ENCODE results near the gene STEAP1B. TPM values are rescaled to one million over a fixed set of nuclear protein-coding genes. Genes with fewer than 3 reads are reported as not detected.
"Not testable (repeated sequence)": the region's sequence is repeated elsewhere in the genome, so short reads cannot be mapped to it uniquely, and the experiment has no call there.

STEAP1B gene
- total RNA-seq, 1 donor from 2014 or later: not detected

DNA sequence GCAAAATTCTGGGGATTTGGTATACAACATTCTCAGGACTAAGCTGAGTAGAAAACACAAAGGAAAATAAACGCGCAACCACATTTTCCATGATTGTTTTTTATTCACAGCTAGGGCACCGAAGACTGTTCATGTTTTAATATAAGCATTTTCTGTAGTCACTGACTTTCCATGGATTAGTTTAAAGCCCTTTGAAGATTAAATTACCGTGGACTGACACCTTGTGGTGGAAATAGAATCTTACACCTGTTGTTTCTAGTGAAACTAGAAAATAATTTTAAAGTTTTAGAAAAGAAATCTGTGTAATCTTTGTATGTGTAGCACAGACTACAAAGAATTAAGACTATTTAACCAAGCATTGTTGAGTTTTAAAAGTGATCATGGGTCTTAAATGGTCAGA, 1.3 kb upstream of the STEAP1B start:
- H3K9me3 Mint-ChIP-seq (ENCODE audit: unreplicated experiment); DNase-seq; H3K27ac Mint-ChIP-seq (ENCODE audit: unreplicated experiment); H3K4me3 Mint-ChIP-seq (ENCODE audit: unreplicated experiment); H3K27me3 Mint-ChIP-seq (ENCODE audit: unreplicated experiment); H3K4me1 Mint-ChIP-seq (ENCODE audit: low read depth, unreplicated experiment); H3K36me3 Mint-ChIP-seq (ENCODE audit: unreplicated experiment): not testable (repeated sequence)
- TF ChIP-seq, protein P1, sequence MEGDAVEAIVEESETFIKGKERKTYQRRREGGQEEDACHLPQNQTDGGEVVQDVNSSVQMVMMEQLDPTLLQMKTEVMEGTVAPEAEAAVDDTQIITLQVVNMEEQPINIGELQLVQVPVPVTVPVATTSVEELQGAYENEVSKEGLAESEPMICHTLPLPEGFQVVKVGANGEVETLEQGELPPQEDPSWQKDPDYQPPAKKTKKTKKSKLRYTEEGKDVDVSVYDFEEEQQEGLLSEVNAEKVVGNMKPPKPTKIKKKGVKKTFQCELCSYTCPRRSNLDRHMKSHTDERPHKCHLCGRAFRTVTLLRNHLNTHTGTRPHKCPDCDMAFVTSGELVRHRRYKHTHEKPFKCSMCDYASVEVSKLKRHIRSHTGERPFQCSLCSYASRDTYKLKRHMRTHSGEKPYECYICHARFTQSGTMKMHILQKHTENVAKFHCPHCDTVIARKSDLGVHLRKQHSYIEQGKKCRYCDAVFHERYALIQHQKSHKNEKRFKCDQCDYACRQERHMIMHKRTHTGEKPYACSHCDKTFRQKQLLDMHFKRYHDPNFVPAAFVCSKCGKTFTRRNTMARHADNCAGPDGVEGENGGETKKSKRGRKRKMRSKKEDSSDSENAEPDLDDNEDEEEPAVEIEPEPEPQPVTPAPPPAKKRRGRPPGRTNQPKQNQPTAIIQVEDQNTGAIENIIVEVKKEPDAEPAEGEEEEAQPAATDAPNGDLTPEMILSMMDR (IDR thresholded peaks at IDR 0.05; ENCODE audit: partially characterized antibody, unreplicated experiment): peak; percentile 68

- H3K4me1 Mint-ChIP-seq (ENCODE audit: low read depth, unreplicated experiment): no peaks in the 10 kb centered on the region
- no peak overlapping the region for H3K4me3 Mint-ChIP-seq (ENCODE audit: unreplicated experiment)
- H3K27me3 Mint-ChIP-seq (ENCODE audit: unreplicated experiment): peaks cover 2% of the 10 kb centered on the region
- H3K36me3 Mint-ChIP-seq (ENCODE audit: unreplicated experiment): no peaks in the 10 kb centered on the region
- no peak for DNase-seq
- no peaks in the 10 kb centered on the region for H3K9me3 Mint-ChIP-seq (ENCODE audit: unreplicated experiment)
- H3K27ac Mint-ChIP-seq (ENCODE audit: unreplicated experiment): no peak overlapping the region
- TF ChIP-seq, protein P1 (IDR thresholded peaks at IDR 0.05; ENCODE audit: partially characterized antibody, unreplicated experiment): no peak
These were observed 944 bp downstream of the STEAP1B start for GRCh38 chr7:22499044-22499443.

- H3K4me3 Mint-ChIP-seq (ENCODE audit: unreplicated experiment); H3K4me1 Mint-ChIP-seq (ENCODE audit: low read depth, unreplicated experiment); H3K27me3 Mint-ChIP-seq (ENCODE audit: unreplicated experiment); H3K9me3 Mint-ChIP-seq (ENCODE audit: unreplicated experiment); H3K27ac Mint-ChIP-seq (ENCODE audit: unreplicated experiment); H3K36me3 Mint-ChIP-seq (ENCODE audit: unreplicated experiment); DNase-seq: not testable (repeated sequence)
These were observed 3.1 kb downstream of the STEAP1B start for GRCh38 chr7:22496912-22497311.

DNA sequence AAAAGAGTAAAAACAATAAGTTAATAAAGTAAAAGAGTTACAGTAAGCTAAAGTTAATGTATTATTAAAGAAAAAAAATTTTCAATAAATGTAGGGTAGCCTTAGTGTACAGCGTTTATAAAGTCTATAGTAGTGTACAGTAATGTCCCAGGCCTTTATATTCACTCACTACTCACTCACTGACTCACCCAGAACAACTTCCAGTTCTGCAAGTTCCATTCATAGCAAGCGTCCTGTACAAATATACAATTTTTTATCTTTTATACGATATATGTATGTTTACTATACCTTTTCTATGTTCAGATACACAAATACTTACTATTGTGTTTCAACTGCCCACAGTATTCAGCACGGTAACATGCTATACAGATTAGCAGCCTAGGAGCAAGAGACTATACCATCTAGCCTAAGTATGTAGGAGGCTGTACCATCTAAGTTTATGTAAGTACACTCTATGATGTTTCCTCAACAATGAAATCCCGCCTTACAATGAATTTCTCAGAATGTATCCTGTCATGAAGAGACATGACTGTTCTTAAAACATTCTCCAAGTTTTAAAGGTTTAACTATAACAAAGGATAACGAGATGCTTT, 3.6 kb downstream of the STEAP1B start:
- not testable (repeated sequence) for DNase-seq; H3K36me3 Mint-ChIP-seq (ENCODE audit: unreplicated experiment); H3K4me3 Mint-ChIP-seq (ENCODE audit: unreplicated experiment); H3K27ac Mint-ChIP-seq (ENCODE audit: unreplicated experiment); H3K27me3 Mint-ChIP-seq (ENCODE audit: unreplicated experiment); H3K4me1 Mint-ChIP-seq (ENCODE audit: low read depth, unreplicated experiment); H3K9me3 Mint-ChIP-seq (ENCODE audit: unreplicated experiment)

- H3K4me3 Mint-ChIP-seq (ENCODE audit: unreplicated experiment); H3K27ac Mint-ChIP-seq (ENCODE audit: unreplicated experiment); H3K36me3 Mint-ChIP-seq (ENCODE audit: unreplicated experiment); H3K27me3 Mint-ChIP-seq (ENCODE audit: unreplicated experiment); H3K4me1 Mint-ChIP-seq (ENCODE audit: low read depth, unreplicated experiment); H3K9me3 Mint-ChIP-seq (ENCODE audit: unreplicated experiment); DNase-seq: not testable (repeated sequence)
These were observed 6.6 kb downstream of the STEAP1B start for GRCh38 chr7:22493160-22493925.

- DNase-seq: peak; percentile 78
- peaks cover 3% of the 10 kb centered on the region for H3K9me3 Mint-ChIP-seq (ENCODE audit: unreplicated experiment)
- TF ChIP-seq, protein P1 (IDR thresholded peaks at IDR 0.05; ENCODE audit: partially characterized antibody, unreplicated experiment): peak; percentile 91
- peaks cover 17% of the 10 kb centered on the region for H3K4me1 Mint-ChIP-seq (ENCODE audit: low read depth, unreplicated experiment)
- H3K27ac Mint-ChIP-seq (ENCODE audit: unreplicated experiment): no peak overlapping the region
- H3K4me3 Mint-ChIP-seq (ENCODE audit: unreplicated experiment): no peak overlapping the region
- peaks cover 1% of the 10 kb centered on the region for H3K27me3 Mint-ChIP-seq (ENCODE audit: unreplicated experiment)
- peaks cover 12% of the 10 kb centered on the region for H3K36me3 Mint-ChIP-seq (ENCODE audit: unreplicated experiment)
These were observed 11.1 kb downstream of the STEAP1B start for GRCh38 chr7:22488643-22489462.
